Measurements from ENCODE around the gene XKR8. TPM values are rescaled to one million over a fixed set of nuclear protein-coding genes. Genes with fewer than 3 reads are reported as not detected.

Gene XKR8
- total and polyA plus RNA-seq, 2 of the 4 experiments (the other 2 are of a cell fraction), result 1.1 to 10.7 TPM

DNA sequence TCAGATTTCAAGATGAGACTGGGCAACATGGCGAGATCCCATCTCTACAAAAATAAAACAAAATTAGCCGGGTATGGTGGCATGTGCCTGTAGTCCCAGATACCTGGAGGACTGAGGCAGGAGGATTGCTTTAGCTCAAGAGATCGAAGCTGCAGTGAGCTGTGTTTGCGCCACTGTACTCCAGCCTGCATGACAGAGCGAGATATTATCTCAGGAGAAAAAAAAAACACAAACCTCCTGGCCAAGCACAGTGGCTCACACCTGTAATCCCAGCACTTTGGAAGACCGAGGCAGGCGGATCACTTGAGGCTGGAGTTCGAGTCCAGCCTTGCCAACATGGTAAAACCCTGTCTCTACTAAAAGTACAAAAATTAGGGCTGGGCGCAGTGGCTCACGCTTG lies 42.8 kb downstream of the XKR8 start:
- H2BK15ac ChIP-seq (ENCODE audit: low read depth, low read length), result no peak overlapping the region
- no peak overlapping the region for H2BK5ac ChIP-seq (ENCODE audit: low read depth, low read length, poor library complexity, severe bottlenecking)
- H4K20me1 ChIP-seq (ENCODE audit: insufficient read depth, low read length), result no peaks in the 10 kb centered on the region
- H3K36me3 ChIP-seq (ENCODE audit: control insufficient read depth, insufficient read depth, low read length), result peaks cover 22% of the 10 kb centered on the region
- intact Hi-C loops (cut with micrococcal nuclease), result no loop called here
- CTCF ChIA-PET, result interaction anchor here (0.7 kb wide), 1 partner anchor 22 kb away, joined by 3 read pairs; no protein-coding TSS in a partner anchor
- no peak overlapping the region for H3K4me2 ChIP-seq (ENCODE audit: low read depth, low read length)
- H2BK120ac ChIP-seq (ENCODE audit: low read depth, low read length), result no peak overlapping the region
- in situ Hi-C loops (cut with MboI; ENCODE audit: low sequenced_read_pairs), result no loop called here
- no peak overlapping the region for H3K23ac ChIP-seq (ENCODE audit: low read depth, low read length)
- H2AK9ac ChIP-seq (replicated peaks; ENCODE audit: low read depth, low read length, poor library complexity), result no peak overlapping the region
- no peaks in the 10 kb centered on the region for H3K9me1 ChIP-seq (ENCODE audit: insufficient read depth, low read length)
- no TSS peak for BruUV-seq (replicated peaks)
- no peak overlapping the region for H4K5ac ChIP-seq (ENCODE audit: low read depth, low read length)
- no peak overlapping the region for H2BK20ac ChIP-seq (ENCODE audit: low read depth, low read length)
- H3K27me3 ChIP-seq (ENCODE audit: control insufficient read depth, insufficient read depth, low read length), result no peaks in the 10 kb centered on the region
- TF ChIP-seq, protein P1, sequence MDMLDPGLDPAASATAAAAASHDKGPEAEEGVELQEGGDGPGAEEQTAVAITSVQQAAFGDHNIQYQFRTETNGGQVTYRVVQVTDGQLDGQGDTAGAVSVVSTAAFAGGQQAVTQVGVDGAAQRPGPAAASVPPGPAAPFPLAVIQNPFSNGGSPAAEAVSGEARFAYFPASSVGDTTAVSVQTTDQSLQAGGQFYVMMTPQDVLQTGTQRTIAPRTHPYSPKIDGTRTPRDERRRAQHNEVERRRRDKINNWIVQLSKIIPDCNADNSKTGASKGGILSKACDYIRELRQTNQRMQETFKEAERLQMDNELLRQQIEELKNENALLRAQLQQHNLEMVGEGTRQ (IDR thresholded peaks at IDR 0.05; ENCODE audit: low read depth, low read length), result no peak
- TF ChIP-seq SMC3 (IDR thresholded peaks at IDR 0.05; ENCODE audit: low read depth, low read length), result no peak
- TF ChIP-seq, protein P2, sequence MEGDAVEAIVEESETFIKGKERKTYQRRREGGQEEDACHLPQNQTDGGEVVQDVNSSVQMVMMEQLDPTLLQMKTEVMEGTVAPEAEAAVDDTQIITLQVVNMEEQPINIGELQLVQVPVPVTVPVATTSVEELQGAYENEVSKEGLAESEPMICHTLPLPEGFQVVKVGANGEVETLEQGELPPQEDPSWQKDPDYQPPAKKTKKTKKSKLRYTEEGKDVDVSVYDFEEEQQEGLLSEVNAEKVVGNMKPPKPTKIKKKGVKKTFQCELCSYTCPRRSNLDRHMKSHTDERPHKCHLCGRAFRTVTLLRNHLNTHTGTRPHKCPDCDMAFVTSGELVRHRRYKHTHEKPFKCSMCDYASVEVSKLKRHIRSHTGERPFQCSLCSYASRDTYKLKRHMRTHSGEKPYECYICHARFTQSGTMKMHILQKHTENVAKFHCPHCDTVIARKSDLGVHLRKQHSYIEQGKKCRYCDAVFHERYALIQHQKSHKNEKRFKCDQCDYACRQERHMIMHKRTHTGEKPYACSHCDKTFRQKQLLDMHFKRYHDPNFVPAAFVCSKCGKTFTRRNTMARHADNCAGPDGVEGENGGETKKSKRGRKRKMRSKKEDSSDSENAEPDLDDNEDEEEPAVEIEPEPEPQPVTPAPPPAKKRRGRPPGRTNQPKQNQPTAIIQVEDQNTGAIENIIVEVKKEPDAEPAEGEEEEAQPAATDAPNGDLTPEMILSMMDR (conservative IDR thresholded peaks at IDR 0.05; ENCODE audit: low read depth, low read length), result no peak
- TF ChIP-seq, protein P3, sequence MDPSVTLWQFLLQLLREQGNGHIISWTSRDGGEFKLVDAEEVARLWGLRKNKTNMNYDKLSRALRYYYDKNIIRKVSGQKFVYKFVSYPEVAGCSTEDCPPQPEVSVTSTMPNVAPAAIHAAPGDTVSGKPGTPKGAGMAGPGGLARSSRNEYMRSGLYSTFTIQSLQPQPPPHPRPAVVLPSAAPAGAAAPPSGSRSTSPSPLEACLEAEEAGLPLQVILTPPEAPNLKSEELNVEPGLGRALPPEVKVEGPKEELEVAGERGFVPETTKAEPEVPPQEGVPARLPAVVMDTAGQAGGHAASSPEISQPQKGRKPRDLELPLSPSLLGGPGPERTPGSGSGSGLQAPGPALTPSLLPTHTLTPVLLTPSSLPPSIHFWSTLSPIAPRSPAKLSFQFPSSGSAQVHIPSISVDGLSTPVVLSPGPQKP (IDR thresholded peaks at IDR 0.05; ENCODE audit: borderline replicate concordance, low read depth, low read length), result no peak
- TF ChIP-seq CHD1 (IDR thresholded peaks at IDR 0.05; ENCODE audit: low read depth, low read length), result no peak
- no peak for TF ChIP-seq MAFK (IDR thresholded peaks at IDR 0.05; ENCODE audit: low read depth, low read length)
- no peak for TF ChIP-seq MAZ (IDR thresholded peaks at IDR 0.05; ENCODE audit: borderline replicate concordance, low read depth, low read length)
- no peak for TF ChIP-seq MXI1 (IDR thresholded peaks at IDR 0.05; ENCODE audit: borderline replicate concordance, low read depth, low read length)
- TF ChIP-seq RAD21 (IDR thresholded peaks at IDR 0.05; ENCODE audit: low read length), result no peak
- TF ChIP-seq NFE2L2 (IDR thresholded peaks at IDR 0.05; ENCODE audit: low read depth, low read length), result no peak
- no peak for TF ChIP-seq RCOR1 (IDR thresholded peaks at IDR 0.05; ENCODE audit: insufficient replicate concordance, low read length)
- TF ChIP-seq POLR2A (IDR thresholded peaks at IDR 0.05; ENCODE audit: low read depth, low read length), result no peak
- POLR2A ChIA-PET (ENCODE audit: unreplicated experiment), result no interaction called here
- dilution Hi-C loops (cut with HindIII; ENCODE audit: low sequenced_read_pairs, unreplicated experiment), result no loop called here
- no peak overlapping the region for H2AK5ac ChIP-seq (ENCODE audit: low read depth, low read length)
- H3K4me1 ChIP-seq (ENCODE audit: control insufficient read depth, insufficient read depth, low read length), result no peaks in the 10 kb centered on the region
- 97% methylated on average over 5 of the region's 10 CpGs; no CpG with 5 or more reads in 1 of the 2 experiments for WGBS, 2 experiments (ENCODE audit: extremely low coverage in 2 of 2, insufficient read length in 1 of 2)
- no peak overlapping the region for H4K8ac ChIP-seq (ENCODE audit: low read depth in 2 of 2, low read length in 2 of 2)
- no peaks in the 10 kb centered on the region for H3K9me3 ChIP-seq (ENCODE audit: control insufficient read depth, insufficient read depth, low read length)
- H3K27ac ChIP-seq (ENCODE audit: insufficient read depth, low read length), result no peak overlapping the region
- no peak overlapping the region for H3K4ac ChIP-seq (ENCODE audit: low read depth, low read length)
- DNase-seq (no peak), ATAC-seq (ENCODE audit: low read depth) (no peak)
- H3K4me3 ChIP-seq (ENCODE audit: insufficient read depth, low read depth, low read length), result no peak overlapping the region
- no peak overlapping the region for H3K9ac ChIP-seq (ENCODE audit: low read depth, low read length)
- no peaks in the 10 kb centered on the region for H3K79me1 ChIP-seq (ENCODE audit: low read depth in 1 of 2, low read length in 2 of 2)
- H3K18ac ChIP-seq (ENCODE audit: low read depth, low read length), result no peak overlapping the region
- H3K56ac ChIP-seq (ENCODE audit: extremely low read depth, insufficient read depth, low read length), result no peak overlapping the region
- no peak overlapping the region for H4K91ac ChIP-seq (ENCODE audit: insufficient read depth, low read depth, low read length)
- H2AFZ ChIP-seq (replicated peaks; ENCODE audit: low read length, poor library complexity), result no peak overlapping the region
- no peak overlapping the region for H3K14ac ChIP-seq (replicated peaks; ENCODE audit: low read depth, low read length)

All from IMR-90 (cell line).